Endothelial cell of umbilical vein (primary cell): ENCODE results near the gene ZDHHC7. TPM values are rescaled to one million over a fixed set of nuclear protein-coding genes. Genes with fewer than 3 reads are reported as not detected.

Experiments
- BruUV-seq: library from RNA; stranded (reverse); fragments of 400-500 nt; replicated peaks from 2 replicates; lab custom pipeline; 2021; lab: Mats Ljungman, UMichigan
- CTCF ChIA-PET: fragments of 300-600, 350-600 bp; sonication (Branson Sonifier 250); formaldehyde crosslinking; loops from one replicate; lab custom pipeline; 2021; ENCODE audit warnings: antibody characterized with exemption, inconsistent platforms; lab: Charles Lee
- POLR2A ChIA-PET: fragments of 300-600, 350-600 bp; sonication (Branson Sonifier 250); formaldehyde crosslinking; loops from one replicate; lab custom pipeline; 2021; ENCODE audit warnings: antibody characterized with exemption, inconsistent platforms; lab: Charles Lee
- DNase-seq: peaks from one replicate; pipeline ENCODE4 v3.0.0-alpha.2; 2011; ENCODE audit warnings: low read depth, low spot score
- FAIRE-seq: peaks from 2 replicates; lab custom pipeline; 2011; peaks lifted over from hg19 to GRCh38; lab: Jason Lieb, UNC
- H2AFZ ChIP-seq: 2 replicates; pipeline ENCODE4 v1.6.0; 2012; ENCODE audit warnings: low read depth, low read length, control low read depth, inconsistent platforms
- H3K27ac ChIP-seq: 2 replicates; pipeline ENCODE4 v1.5.1; 2011; ENCODE audit warnings: low read depth, mild to moderate bottlenecking, control low read depth, low read length, moderate library complexity; ENCODE audit not compliant: insufficient read depth
- H3K27me3 ChIP-seq, 2 experiments: 2 replicates each; pipeline versions ENCODE4 v1.6.0 to v1.6.1; 2011; ENCODE audit warnings: low read length in 2 of 2, mixed read lengths in 1 of 2; ENCODE audit not compliant: control insufficient read depth in 2 of 2, insufficient read depth in 2 of 2
- H3K36me3 ChIP-seq, 2 experiments: 2 replicates in 1 of 2; 3 replicates in 1 of 2; pipeline ENCODE4 v1.5.1; 2011; ENCODE audit warnings: low read length in 2 of 2, mild to moderate bottlenecking in 1 of 2, moderate library complexity in 1 of 2; ENCODE audit not compliant: control insufficient read depth in 2 of 2, insufficient read depth in 2 of 2; ENCODE audit errors: extremely low read depth in 1 of 2
- H3K4me1 ChIP-seq: 3 replicates; pipeline ENCODE4 v1.5.1; 2011; ENCODE audit warnings: mild to moderate bottlenecking, low read length; ENCODE audit not compliant: control insufficient read depth, insufficient read depth; ENCODE audit errors: extremely low read depth
- H3K4me2 ChIP-seq: 2 replicates; pipeline ENCODE4 v1.6.1; 2011; ENCODE audit warnings: low read length, control low read depth, mixed read lengths; ENCODE audit not compliant: insufficient read depth
- H3K4me3 ChIP-seq, 3 experiments: fragments of 200-600 bp in 1 of 3; sonication (generic), shearing (Covaris generic) in 1 of 3; replicated peaks in 1 of 3; 2 replicates each; pipeline ENCODE4 v1.5.1; 2011 to 2016; ENCODE audit warnings: control low read depth in 3 of 3, low read length in 3 of 3, mild to moderate bottlenecking in 2 of 3, inconsistent platforms in 1 of 3, low read depth in 1 of 3, moderate library complexity in 1 of 3; ENCODE audit not compliant: insufficient read depth in 1 of 3
- H3K79me2 ChIP-seq: 2 replicates; pipeline ENCODE4 v1.6.0; 2012; ENCODE audit warnings: low read length, inconsistent platforms; ENCODE audit not compliant: control insufficient read depth, insufficient read depth
- H3K9ac ChIP-seq: replicated peaks from 2 replicates; pipeline ENCODE3; 2011; ENCODE audit warnings: low read length, control low read depth; ENCODE audit not compliant: insufficient read depth; ENCODE audit errors: extremely low read depth
- H3K9me1 ChIP-seq: replicated peaks from 3 replicates; pipeline ENCODE4 v1.6.0; 2011; ENCODE audit warnings: mild to moderate bottlenecking, low read length; ENCODE audit not compliant: control insufficient read depth, insufficient read depth; ENCODE audit errors: extremely low read depth
- H3K9me3 ChIP-seq: replicated peaks from 2 replicates; pipeline ENCODE4 v1.5.1; 2012; ENCODE audit warnings: low read length, inconsistent platforms; ENCODE audit not compliant: control insufficient read depth, insufficient read depth
- H4K20me1 ChIP-seq: replicated peaks from 2 replicates; pipeline ENCODE3; 2011; ENCODE audit warnings: mild to moderate bottlenecking, low read length; ENCODE audit not compliant: control insufficient read depth, insufficient read depth; ENCODE audit errors: extremely low read depth
- CTCF ChIP-seq, 2 donors: IDR thresholded peaks; 1 replicate in 1 of 2; 2 replicates in 1 of 2; pipeline ENCODE4 v1.5.1; 2011; ENCODE audit warnings: low read length in 2 of 2, mild to moderate bottlenecking in 2 of 2, moderate library complexity in 2 of 2, control low read depth in 1 of 2, inconsistent platforms in 1 of 2, low read depth in 1 of 2; ENCODE audit not compliant: insufficient read depth in 1 of 2; ENCODE audit errors: extremely low read depth in 1 of 2
- EZH2 ChIP-seq: IDR thresholded peaks from 2 replicates; pipeline ENCODE4 v1.6.1; 2012; ENCODE audit warnings: borderline replicate concordance, low read depth, mild to moderate bottlenecking, moderate library complexity, low read length, inconsistent platforms; ENCODE audit not compliant: severe bottlenecking
- FOS ChIP-seq: IDR thresholded peaks from 2 replicates; pipeline ENCODE4 v1.6.1; 2011; ENCODE audit warnings: mild to moderate bottlenecking, low read length, moderate library complexity, borderline replicate concordance; ENCODE audit not compliant: insufficient read depth
- GATA2 ChIP-seq: IDR thresholded peaks from 2 replicates; pipeline ENCODE4 v1.7.0; 2011; ENCODE audit warnings: low read depth, mild to moderate bottlenecking, moderate library complexity, mixed read lengths, low read length; ENCODE audit not compliant: insufficient read length, insufficient read depth
- JUN ChIP-seq: IDR thresholded peaks from 2 replicates; pipeline ENCODE4 v1.6.1; 2011; ENCODE audit warnings: borderline replicate concordance, low read depth; ENCODE audit not compliant: insufficient read length, insufficient read depth
- MAX ChIP-seq: IDR thresholded peaks from 2 replicates; pipeline ENCODE4 v1.6.1; 2011; ENCODE audit not compliant: insufficient read depth, insufficient read length
- MYC ChIP-seq: IDR thresholded peaks from one replicate; pipeline ENCODE4 v1.6.1; 2011; ENCODE audit warnings: mild to moderate bottlenecking, low read depth, low read length
- POLR2A ChIP-seq: IDR thresholded peaks from 2 replicates; pipeline ENCODE4 v1.6.1; 2012; ENCODE audit warnings: low read depth, mild to moderate bottlenecking, control low read depth, low read length
- POLR2AphosphoS5 ChIP-seq: IDR thresholded peaks from 2 replicates; pipeline ENCODE4 v1.6.1; 2012; ENCODE audit warnings: low read depth, mild to moderate bottlenecking, control low read depth, low read length, moderate library complexity; ENCODE audit not compliant: insufficient read depth
- dilution Hi-C: fragments of 300-500 bp; cut with MboI; formaldehyde crosslinking; loops from one replicate; pipeline ENCODE4 v1.15.0; 2019; ENCODE audit warnings: low sequenced_read_pairs; ENCODE audit not compliant: extremely low pct_ligation_motif_present
- intact Hi-C: fragments of 100-400 bp; cut with micrococcal nuclease; formaldehyde crosslinking; loops from one replicate; pipeline ENCODE4 v1.10.0; 2022
- polyA plus RNA-seq, 4 experiments: library from polyadenylated mRNA; depleted of rRNA in 3 of 4; stranded (reverse) in 3 of 4; unstranded in 1 of 4; fragments of >200 nt; gene quantifications; 2 replicates each; pipeline versions ENCODE4 v1.2.1 to v1.2.3, GENCODE V29; 2011 to 2012; ENCODE audit warnings: missing spikeins in 1 of 4
- total RNA-seq: library from RNA; stranded (reverse); gene quantifications from 2 replicates; pipeline ENCODE4 v1.2.3, GENCODE V29; 2021

ZDHHC7 gene
- total and polyA plus RNA-seq, 2 donors (not counting 3 experiments of a cell fraction or from before 2014, with no cell fraction given), result 44.1 to 46.2 TPM

- TF ChIP-seq POLR2AphosphoS5 (no peak), MYC (no peak), JUN (no peak), FOS (no peak), POLR2A (no peak), GATA2 (no peak), MAX (no peak), CTCF (IDR thresholded peaks at IDR 0.05; ENCODE audit: extremely low read depth in 1 of 2, insufficient read depth in 1 of 2, low read depth in 1 of 2, low read length in 2 of 2) (no peak), EZH2 (no peak)
- Histone ChIP-seq H3K9me3 (no peaks in the 10 kb centered on the region), H3K4me3 (no peak overlapping the region), H4K20me1 (no peaks in the 10 kb centered on the region), H3K27me3 (no peaks in the 10 kb centered on the region), H3K27ac (no peak overlapping the region), H3K36me3 (no peaks in the 10 kb centered on the region), H2AFZ (no peak overlapping the region), H3K4me1 (no peaks in the 10 kb centered on the region), H3K9me1 (no peaks in the 10 kb centered on the region), H3K9ac (no peak overlapping the region), H3K79me2 (no peaks in the 10 kb centered on the region), H3K4me2 (no peak overlapping the region)
- BruUV-seq, result no TSS peak
- dilution Hi-C loops (no loop called here), intact Hi-C loops (no loop called here)
- POLR2A ChIA-PET, result no interaction called here
- FAIRE-seq, result no peak
- CTCF ChIA-PET, result no interaction called here
- DNase-seq, result no peak
These were observed 37.7 kb upstream of the ZDHHC7 start for GRCh38 chr16:85048921-85049562.
